ENCODE data around the gene IL25.

The IL25 gene

GRCh38 chr14:23392613-23393012, 20.0 kb downstream of the IL25 start:
- TF ChIP-seq ZFP3 (CRISPR knock-in tag; IDR thresholded peaks at IDR 0.05) (no peak), OSR1 (CRISPR knock-in tag; IDR thresholded peaks at IDR 0.05) (no peak), ZNF8 (CRISPR knock-in tag; IDR thresholded peaks at IDR 0.05) (no peak), RARB (CRISPR knock-in tag; IDR thresholded peaks at IDR 0.05) (no peak), POU6F1 (CRISPR knock-in tag; IDR thresholded peaks at IDR 0.05; ENCODE audit: borderline replicate concordance, low read depth) (no peak), ARNTL (CRISPR knock-in tag; IDR thresholded peaks at IDR 0.05; ENCODE audit: borderline replicate concordance, low read depth) (no peak), PPARA (CRISPR knock-in tag; IDR thresholded peaks at IDR 0.05; ENCODE audit: borderline replicate concordance) (no peak), ESRRG (CRISPR knock-in tag; IDR thresholded peaks at IDR 0.05) (no peak), CREB5 (CRISPR knock-in tag; IDR thresholded peaks at IDR 0.05; ENCODE audit: low read depth) (no peak), ISL1 (CRISPR knock-in tag; IDR thresholded peaks at IDR 0.05) (no peak), ZFP30 (CRISPR knock-in tag; IDR thresholded peaks at IDR 0.05) (no peak)
- TF ChIP-seq, protein P1, sequence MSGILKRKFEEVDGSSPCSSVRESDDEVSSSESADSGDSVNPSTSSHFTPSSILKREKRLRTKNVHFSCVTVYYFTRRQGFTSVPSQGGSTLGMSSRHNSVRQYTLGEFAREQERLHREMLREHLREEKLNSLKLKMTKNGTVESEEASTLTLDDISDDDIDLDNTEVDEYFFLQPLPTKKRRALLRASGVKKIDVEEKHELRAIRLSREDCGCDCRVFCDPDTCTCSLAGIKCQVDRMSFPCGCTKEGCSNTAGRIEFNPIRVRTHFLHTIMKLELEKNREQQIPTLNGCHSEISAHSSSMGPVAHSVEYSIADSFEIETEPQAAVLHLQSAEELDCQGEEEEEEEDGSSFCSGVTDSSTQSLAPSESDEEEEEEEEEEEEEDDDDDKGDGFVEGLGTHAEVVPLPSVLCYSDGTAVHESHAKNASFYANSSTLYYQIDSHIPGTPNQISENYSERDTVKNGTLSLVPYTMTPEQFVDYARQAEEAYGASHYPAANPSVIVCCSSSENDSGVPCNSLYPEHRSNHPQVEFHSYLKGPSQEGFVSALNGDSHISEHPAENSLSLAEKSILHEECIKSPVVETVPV (CRISPR knock-in tag; IDR thresholded peaks at IDR 0.05): no peak
- TF ChIP-seq, protein P2, sequence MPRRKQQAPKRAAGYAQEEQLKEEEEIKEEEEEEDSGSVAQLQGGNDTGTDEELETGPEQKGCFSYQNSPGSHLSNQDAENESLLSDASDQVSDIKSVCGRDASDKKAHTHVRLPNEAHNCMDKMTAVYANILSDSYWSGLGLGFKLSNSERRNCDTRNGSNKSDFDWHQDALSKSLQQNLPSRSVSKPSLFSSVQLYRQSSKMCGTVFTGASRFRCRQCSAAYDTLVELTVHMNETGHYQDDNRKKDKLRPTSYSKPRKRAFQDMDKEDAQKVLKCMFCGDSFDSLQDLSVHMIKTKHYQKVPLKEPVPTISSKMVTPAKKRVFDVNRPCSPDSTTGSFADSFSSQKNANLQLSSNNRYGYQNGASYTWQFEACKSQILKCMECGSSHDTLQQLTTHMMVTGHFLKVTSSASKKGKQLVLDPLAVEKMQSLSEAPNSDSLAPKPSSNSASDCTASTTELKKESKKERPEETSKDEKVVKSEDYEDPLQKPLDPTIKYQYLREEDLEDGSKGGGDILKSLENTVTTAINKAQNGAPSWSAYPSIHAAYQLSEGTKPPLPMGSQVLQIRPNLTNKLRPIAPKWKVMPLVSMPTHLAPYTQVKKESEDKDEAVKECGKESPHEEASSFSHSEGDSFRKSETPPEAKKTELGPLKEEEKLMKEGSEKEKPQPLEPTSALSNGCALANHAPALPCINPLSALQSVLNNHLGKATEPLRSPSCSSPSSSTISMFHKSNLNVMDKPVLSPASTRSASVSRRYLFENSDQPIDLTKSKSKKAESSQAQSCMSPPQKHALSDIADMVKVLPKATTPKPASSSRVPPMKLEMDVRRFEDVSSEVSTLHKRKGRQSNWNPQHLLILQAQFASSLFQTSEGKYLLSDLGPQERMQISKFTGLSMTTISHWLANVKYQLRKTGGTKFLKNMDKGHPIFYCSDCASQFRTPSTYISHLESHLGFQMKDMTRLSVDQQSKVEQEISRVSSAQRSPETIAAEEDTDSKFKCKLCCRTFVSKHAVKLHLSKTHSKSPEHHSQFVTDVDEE (CRISPR knock-in tag; IDR thresholded peaks at IDR 0.05): no peak
- no peak for ATAC-seq

GRCh38 chr14:23396126-23396525, 23.5 kb downstream of the IL25 start:
- no peak for TF ChIP-seq CREB5 (CRISPR knock-in tag; IDR thresholded peaks at IDR 0.05; ENCODE audit: low read depth)
- no peak for TF ChIP-seq OSR1 (CRISPR knock-in tag; IDR thresholded peaks at IDR 0.05)
- no peak for TF ChIP-seq SNAI2 (CRISPR knock-in tag; IDR thresholded peaks at IDR 0.05)
- TF ChIP-seq TOX (CRISPR knock-in tag; IDR thresholded peaks at IDR 0.05; ENCODE audit: borderline replicate concordance): no peak
- no peak for TF ChIP-seq ISL1 (CRISPR knock-in tag; IDR thresholded peaks at IDR 0.05)
- TF ChIP-seq, protein P3, sequence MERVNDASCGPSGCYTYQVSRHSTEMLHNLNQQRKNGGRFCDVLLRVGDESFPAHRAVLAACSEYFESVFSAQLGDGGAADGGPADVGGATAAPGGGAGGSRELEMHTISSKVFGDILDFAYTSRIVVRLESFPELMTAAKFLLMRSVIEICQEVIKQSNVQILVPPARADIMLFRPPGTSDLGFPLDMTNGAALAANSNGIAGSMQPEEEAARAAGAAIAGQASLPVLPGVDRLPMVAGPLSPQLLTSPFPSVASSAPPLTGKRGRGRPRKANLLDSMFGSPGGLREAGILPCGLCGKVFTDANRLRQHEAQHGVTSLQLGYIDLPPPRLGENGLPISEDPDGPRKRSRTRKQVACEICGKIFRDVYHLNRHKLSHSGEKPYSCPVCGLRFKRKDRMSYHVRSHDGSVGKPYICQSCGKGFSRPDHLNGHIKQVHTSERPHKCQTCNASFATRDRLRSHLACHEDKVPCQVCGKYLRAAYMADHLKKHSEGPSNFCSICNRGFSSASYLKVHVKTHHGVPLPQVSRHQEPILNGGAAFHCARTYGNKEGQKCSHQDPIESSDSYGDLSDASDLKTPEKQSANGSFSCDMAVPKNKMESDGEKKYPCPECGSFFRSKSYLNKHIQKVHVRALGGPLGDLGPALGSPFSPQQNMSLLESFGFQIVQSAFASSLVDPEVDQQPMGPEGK (CRISPR knock-in tag; IDR thresholded peaks at IDR 0.05; ENCODE audit: borderline replicate concordance): no peak
- TF ChIP-seq GLIS3 (CRISPR knock-in tag; IDR thresholded peaks at IDR 0.05): no peak
- no peak for TF ChIP-seq ZFP3 (CRISPR knock-in tag; IDR thresholded peaks at IDR 0.05)
- no peak for TF ChIP-seq ZC3H10 (CRISPR knock-in tag; IDR thresholded peaks at IDR 0.05)
- no peak for TF ChIP-seq ZFP30 (CRISPR knock-in tag; IDR thresholded peaks at IDR 0.05)
- TF ChIP-seq ZNF8 (CRISPR knock-in tag; IDR thresholded peaks at IDR 0.05): no peak
- TF ChIP-seq RARB (CRISPR knock-in tag; IDR thresholded peaks at IDR 0.05): no peak
- no peak for TF ChIP-seq TCF4 (CRISPR knock-in tag; IDR thresholded peaks at IDR 0.05; ENCODE audit: borderline replicate concordance)
- TF ChIP-seq, protein P1 (CRISPR knock-in tag; IDR thresholded peaks at IDR 0.05): no peak
- TF ChIP-seq ARNTL (CRISPR knock-in tag; IDR thresholded peaks at IDR 0.05; ENCODE audit: borderline replicate concordance, low read depth): no peak
- no peak for TF ChIP-seq BACH2 (CRISPR knock-in tag; IDR thresholded peaks at IDR 0.05; ENCODE audit: borderline replicate concordance)
- TF ChIP-seq ESRRG (CRISPR knock-in tag; IDR thresholded peaks at IDR 0.05): no peak
- ATAC-seq: no peak
